HEK293 (cell line): ENCODE data around the gene UFM1.

Experiments
- GLIS1 ChIP-seq: fragments of 450-650 bp; formaldehyde crosslinking; IDR thresholded peaks from 2 replicates; pipeline ENCODE4 v1.5.1; 2016; ENCODE audit warnings: missing biosample characterization, missing genetic modification characterization
- ZNF157 ChIP-seq: fragments of 450-650 bp; formaldehyde crosslinking; IDR thresholded peaks from 2 replicates; pipeline ENCODE4 v1.5.1; 2016; ENCODE audit warnings: missing biosample characterization, missing genetic modification characterization
- ZNF311 ChIP-seq: fragments of 450-650 bp; formaldehyde crosslinking; IDR thresholded peaks from 2 replicates; pipeline ENCODE4 v1.5.1; 2017; ENCODE audit warnings: missing biosample characterization, missing genetic modification characterization, borderline replicate concordance
- ZNF776 ChIP-seq: fragments of 450-650 bp; formaldehyde crosslinking; IDR thresholded peaks from 2 replicates; pipeline ENCODE4 v1.5.0; 2017; ENCODE audit warnings: missing biosample characterization, missing genetic modification characterization, borderline replicate concordance
- TF ChIP-seq, protein P1 (sequence below): fragments of 450-650 bp; formaldehyde crosslinking; optimal IDR thresholded peaks from 2 replicates; pipeline ENCODE3; 2016; ENCODE audit warnings: missing biosample characterization, mild to moderate bottlenecking, missing genetic modification characterization
- TF ChIP-seq, protein P2 (sequence below): fragments of 450-650 bp; formaldehyde crosslinking; IDR thresholded peaks from 2 replicates; pipeline ENCODE4 v1.5.1; 2016; ENCODE audit warnings: missing biosample characterization, missing genetic modification characterization
- TF ChIP-seq, protein P3 (sequence below): fragments of 450-650 bp; IDR thresholded peaks from 2 replicates; pipeline ENCODE4 v1.5.1; 2018; ENCODE audit warnings: missing biosample characterization, mild to moderate bottlenecking, missing genetic modification characterization

DNA sequence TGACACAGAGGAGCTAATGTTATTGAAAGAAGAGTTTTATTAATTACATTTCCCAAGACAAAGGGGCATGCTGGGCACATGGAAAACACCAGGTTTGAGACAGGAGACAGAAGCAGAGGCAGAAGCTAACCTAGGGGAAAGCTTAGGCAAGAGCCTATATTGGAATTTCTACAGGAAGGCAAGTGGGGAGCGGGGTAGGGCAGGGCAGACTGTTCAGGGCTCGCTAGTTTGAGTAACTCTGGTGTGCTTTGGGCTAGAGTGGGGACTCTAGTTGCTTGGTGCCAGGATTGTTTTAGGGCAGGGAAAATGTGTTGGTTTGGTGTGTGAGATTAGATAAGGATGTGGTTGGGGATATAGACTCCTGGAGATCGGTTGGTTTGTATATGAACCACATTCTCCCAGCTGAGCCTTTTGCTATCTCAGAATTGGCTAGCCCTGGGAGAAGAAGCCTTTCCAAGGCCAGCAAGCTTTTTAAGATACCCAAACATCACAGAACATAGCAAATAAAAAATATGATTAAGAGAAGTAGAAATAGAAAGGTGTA lies 8.4 kb upstream of the UFM1 start:
- TF ChIP-seq GLIS1 (tag by site-specific recombination) (no peak), ZNF776 (tag by site-specific recombination) (no peak), ZNF157 (no peak), ZNF311 (tag by site-specific recombination) (no peak)
- TF ChIP-seq, protein P1, sequence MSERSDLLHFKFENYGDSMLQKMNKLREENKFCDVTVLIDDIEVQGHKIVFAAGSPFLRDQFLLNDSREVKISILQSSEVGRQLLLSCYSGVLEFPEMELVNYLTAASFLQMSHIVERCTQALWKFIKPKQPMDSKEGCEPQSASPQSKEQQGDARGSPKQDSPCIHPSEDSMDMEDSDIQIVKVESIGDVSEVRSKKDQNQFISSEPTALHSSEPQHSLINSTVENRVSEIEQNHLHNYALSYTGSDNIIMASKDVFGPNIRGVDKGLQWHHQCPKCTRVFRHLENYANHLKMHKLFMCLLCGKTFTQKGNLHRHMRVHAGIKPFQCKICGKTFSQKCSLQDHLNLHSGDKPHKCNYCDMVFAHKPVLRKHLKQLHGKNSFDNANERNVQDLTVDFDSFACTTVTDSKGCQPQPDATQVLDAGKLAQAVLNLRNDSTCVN (tag by site-specific recombination): no peak
- TF ChIP-seq, protein P2, sequence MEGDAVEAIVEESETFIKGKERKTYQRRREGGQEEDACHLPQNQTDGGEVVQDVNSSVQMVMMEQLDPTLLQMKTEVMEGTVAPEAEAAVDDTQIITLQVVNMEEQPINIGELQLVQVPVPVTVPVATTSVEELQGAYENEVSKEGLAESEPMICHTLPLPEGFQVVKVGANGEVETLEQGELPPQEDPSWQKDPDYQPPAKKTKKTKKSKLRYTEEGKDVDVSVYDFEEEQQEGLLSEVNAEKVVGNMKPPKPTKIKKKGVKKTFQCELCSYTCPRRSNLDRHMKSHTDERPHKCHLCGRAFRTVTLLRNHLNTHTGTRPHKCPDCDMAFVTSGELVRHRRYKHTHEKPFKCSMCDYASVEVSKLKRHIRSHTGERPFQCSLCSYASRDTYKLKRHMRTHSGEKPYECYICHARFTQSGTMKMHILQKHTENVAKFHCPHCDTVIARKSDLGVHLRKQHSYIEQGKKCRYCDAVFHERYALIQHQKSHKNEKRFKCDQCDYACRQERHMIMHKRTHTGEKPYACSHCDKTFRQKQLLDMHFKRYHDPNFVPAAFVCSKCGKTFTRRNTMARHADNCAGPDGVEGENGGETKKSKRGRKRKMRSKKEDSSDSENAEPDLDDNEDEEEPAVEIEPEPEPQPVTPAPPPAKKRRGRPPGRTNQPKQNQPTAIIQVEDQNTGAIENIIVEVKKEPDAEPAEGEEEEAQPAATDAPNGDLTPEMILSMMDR (tag by site-specific recombination): no peak
- TF ChIP-seq, protein P3, sequence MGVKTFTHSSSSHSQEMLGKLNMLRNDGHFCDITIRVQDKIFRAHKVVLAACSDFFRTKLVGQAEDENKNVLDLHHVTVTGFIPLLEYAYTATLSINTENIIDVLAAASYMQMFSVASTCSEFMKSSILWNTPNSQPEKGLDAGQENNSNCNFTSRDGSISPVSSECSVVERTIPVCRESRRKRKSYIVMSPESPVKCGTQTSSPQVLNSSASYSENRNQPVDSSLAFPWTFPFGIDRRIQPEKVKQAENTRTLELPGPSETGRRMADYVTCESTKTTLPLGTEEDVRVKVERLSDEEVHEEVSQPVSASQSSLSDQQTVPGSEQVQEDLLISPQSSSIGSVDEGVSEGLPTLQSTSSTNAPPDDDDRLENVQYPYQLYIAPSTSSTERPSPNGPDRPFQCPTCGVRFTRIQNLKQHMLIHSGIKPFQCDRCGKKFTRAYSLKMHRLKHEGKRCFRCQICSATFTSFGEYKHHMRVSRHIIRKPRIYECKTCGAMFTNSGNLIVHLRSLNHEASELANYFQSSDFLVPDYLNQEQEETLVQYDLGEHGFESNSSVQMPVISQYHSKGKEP: no peak
